Measurements from ENCODE around the gene GALNT7.

GALNT7 gene

DNA sequence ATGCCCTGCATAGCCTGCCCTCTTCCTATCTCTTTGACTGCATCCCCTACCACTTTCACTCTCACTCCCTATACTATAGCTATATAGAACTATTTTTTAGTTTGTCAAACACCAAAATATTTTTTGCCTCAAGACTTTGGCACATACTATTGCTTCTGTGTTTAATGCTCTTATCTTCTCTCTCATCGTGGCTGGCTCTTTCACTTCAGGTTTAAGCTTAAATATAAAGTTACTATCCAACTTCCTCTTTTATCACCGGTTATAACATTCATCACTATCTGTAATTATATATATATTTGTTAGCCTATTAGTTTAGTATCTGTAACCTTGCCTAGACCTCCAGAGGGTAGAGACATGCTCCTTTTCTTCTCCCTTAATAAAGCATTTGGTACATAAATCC is 177.0 kb downstream of the GALNT7 start:
- no peak for DNase-seq (ENCODE audit: low read depth in 3 of 3)

DNA sequence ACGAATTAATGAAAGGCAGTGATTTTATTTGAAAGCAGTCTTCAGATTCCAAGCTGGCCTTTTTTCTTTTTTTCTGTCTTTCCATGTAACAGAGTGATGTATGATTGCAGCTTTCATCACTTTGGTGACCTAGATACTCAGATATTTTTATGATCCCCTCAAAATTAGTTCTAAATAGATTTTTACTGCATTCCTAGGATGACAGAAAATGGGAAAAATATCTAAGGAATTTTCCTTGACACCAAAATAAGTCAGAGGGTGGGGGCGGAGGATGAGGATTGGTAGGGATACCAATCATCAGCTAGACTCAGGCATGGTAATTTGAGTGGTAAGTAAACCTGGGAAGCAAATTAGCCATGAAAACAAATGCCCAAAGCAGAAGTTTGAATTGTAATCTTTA is 177.5 kb downstream of the GALNT7 start:
- no peak for DNase-seq (ENCODE audit: low read depth in 3 of 3)

DNA sequence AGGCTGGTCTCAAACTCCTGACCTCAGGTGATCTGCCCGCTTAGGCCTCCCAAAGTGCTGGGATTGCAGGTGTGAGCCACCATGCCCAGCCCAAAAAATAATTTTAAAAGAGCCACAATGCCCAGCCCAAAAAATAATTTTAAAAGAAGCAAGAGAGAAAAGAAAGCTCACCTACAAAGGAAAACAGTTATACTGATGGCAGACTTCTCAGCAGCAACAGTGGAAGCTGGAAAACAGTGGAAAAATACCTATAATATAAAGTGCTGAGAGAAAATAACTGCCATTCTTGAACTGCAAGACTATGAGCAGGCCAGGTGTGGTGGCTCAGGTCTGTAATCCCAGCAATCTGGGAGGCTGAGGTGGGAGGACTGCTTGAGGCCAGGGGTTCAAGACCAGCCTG is 178.9 kb downstream of the GALNT7 start:
- no peak for DNase-seq (ENCODE audit: low read depth in 3 of 3)

DNA sequence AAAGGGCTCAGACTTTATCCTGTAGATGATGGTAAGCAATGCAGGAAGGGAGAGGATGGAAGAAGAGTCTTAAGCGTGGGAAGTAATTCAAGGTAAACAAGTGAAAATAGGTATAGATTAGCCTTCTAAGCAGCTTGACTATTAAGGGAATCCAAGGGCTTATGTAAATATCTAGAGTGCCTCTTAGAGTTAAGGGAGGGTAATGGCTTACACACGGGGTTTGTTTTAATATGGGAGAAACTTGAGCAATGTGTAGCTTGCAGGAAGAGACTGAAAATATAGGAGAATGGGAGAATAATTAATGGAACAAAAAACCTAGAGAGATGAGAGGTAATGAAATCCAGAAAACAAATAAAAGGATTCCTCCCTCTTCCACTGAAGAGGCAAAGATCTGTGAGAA is 189.3 kb downstream of the GALNT7 start:
- no peak for DNase-seq (ENCODE audit: low read depth in 3 of 3)

DNA sequence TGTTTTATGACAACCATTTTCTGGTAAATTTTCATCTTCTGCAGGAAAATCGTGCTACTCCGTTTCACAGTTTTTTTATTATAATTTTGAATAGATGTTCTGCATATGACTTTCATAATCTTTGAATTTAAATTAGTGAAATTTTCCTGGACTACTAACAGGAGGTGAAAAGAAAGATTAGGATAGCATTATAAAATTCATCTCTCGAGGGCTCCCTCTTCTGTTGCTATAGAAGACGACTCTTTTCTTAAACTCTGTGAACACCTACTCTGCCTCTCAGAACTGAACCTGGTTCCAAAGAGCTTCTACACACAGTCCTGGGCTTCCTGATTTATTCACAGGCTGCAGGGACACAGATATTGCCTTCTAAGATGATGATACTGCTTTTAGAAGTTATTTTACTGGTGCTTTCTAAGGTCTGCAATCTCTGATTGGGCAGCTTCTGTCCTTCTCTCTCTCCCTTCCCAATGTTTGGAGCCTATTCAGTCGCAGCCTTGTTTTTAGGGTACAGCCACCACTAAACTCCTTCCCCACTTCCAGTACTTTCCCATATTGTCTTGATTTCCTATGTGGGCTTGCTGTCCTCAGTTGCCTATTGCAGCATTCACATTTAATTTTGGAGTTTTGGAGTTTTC is 192.1 kb downstream of the GALNT7 start:
- DNase-seq (ENCODE audit: low read depth in 3 of 3): no peak

DNA sequence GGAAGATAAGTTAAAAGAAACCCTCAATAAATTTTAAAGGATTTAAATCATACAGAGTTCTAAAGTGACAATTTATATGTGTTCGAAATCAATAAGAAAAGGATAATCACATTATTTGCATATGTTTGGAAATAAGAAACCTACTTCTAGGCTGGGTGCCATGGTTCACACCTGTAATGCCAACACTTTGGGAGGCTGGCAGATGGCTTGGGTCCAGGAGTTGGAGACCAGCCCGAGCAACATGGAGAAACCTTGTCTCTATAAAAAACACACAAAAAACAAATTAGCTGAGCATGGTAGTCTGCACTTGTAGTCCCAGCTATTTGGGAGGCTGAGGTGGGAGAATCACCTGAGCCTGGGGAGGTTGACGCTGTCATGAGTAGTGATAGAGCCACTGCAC is 194.1 kb downstream of the GALNT7 start:
- no peak for DNase-seq (ENCODE audit: low read depth in 3 of 3)

DNA sequence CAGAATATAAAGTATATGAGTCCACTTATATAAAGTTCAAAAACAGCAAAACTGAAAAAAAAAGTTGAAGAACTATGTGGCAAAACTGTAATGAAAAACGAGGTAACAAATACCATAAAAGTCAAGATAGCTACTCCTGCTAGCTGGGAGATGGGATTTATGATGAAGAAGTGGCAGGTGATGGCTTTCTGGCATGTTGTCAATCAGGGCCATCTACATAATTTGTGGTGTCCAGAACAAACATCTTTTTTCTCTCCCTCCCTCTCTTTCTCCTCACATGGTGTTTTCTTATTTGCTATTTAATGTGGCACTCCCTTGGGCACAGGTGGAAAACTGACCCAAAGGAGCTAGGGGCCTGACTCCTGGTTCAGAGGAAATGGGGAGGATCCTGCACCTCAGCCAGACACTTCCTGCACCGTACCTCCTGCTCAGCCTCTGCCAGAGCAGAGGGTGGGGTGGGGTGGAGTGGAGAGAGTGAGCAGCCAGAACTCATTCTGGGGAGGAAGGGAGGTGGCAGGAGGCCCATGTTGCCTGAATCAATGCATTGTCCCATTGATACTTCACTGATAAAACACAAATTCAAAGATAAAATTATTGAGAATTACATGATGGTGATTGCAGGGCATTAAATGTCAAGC is 196.9 kb downstream of the GALNT7 start:
- DNase-seq (ENCODE audit: low read depth in 3 of 3): no peak

DNA sequence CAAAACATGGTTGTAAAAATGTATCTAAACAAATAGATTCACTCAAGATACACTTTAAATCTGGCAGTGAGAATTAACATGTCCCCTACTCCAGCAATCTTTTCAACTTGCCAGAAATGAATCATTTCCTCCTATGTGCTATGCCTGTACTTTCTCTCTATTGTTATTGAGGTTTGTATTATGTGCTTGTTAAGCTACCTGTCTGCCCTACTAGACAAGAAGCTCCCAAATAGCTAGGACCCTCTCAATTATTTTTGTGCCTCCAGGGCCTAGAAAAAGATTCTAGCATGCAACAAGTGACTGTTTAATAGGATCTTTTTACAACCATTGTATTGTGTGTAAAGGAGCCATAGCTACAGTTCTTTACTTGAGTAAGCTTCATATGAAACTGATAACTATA is 198.7 kb downstream of the GALNT7 start:
- DNase-seq (ENCODE audit: low read depth in 3 of 3): no peak

DNA sequence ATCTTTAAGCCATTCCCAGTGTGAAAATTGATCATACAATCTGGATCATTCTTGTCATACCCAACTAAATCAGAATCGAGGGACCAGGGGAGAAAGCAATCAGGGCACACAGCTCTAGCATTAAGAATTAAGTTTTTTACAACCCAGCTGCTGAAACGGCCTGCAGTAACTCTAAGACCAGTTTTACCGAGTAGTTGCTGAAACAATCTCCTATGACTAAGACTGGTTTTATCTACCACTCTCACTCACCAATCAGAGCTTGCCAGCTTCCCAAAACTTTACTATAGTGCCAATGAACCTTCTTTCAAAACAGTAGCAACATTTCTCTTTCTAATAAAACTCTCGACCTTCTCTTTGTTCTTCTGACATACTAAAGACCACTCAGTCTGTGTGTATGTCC is 199.3 kb downstream of the GALNT7 start:
- no peak for DNase-seq (ENCODE audit: low read depth in 3 of 3)

DNA sequence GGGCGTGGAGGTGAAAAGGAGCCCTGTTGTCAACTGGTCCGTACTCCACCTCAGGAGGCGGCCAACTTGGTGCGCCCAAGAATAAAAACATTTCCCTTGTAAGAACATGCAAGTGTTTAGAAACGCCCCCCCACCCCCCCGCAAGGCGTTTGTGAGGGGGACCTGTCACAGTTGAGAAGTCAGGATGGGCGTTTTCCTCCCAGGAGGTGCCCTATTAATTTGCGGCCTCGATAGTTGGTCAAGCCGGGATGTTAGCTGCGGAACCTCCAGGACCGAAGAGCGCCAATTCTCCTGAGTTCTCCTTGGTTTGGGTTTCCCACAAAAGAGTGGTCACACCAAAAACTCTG is 201.5 kb downstream of the GALNT7 start:
- peak in 1 of 3 experiments; percentile 48 for DNase-seq (ENCODE audit: low read depth in 3 of 3)

DNA sequence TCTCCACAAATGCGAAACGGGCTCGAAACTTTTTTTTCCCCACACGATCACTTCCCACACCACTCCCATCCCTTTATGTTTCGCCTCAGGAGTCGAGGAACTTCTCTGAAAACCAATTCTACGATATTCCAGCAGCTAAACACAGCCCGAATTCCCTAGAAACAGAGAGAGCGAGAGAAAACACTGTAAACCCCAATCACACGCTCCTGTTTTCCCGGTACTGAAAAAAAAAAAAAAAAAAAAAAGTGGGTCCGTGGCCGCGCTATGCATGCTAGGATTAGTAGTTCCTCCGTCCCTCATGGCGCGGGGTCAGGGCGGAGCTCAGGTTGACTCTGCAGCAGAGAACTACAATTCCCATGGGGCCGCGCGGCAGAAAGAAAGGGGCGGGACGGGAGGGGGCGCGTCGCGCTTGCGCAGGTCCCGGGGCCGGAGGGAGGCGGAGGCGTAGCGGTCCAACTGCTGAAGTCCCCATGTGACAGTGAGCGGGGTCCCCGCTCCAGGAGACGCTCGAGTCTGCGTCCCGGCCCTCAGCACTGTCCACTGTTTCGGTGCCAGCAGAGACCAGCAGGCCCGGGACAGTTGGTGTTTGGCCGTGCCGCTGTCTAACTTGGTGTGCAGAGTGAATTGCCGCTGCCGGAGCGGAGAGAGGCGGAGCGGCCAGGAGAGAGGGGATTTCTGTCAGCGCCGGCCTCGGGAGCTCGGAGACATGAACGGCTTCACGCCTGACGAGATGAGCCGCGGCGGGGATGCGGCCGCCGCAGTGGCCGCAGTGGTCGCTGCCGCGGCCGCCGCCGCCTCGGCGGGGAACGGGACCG is 202.1 kb downstream of the GALNT7 start, which contains the start of gene SAP30:
Gene SAP30, plus strand, starts transcription at position 478 of the 815 bp plus-strand sequence. Its CDS starts 229 bp downstream, at position 707.
- DNase-seq (ENCODE audit: low read depth in 3 of 3): peak; percentile 92 to 96 (median 94)

DNA sequence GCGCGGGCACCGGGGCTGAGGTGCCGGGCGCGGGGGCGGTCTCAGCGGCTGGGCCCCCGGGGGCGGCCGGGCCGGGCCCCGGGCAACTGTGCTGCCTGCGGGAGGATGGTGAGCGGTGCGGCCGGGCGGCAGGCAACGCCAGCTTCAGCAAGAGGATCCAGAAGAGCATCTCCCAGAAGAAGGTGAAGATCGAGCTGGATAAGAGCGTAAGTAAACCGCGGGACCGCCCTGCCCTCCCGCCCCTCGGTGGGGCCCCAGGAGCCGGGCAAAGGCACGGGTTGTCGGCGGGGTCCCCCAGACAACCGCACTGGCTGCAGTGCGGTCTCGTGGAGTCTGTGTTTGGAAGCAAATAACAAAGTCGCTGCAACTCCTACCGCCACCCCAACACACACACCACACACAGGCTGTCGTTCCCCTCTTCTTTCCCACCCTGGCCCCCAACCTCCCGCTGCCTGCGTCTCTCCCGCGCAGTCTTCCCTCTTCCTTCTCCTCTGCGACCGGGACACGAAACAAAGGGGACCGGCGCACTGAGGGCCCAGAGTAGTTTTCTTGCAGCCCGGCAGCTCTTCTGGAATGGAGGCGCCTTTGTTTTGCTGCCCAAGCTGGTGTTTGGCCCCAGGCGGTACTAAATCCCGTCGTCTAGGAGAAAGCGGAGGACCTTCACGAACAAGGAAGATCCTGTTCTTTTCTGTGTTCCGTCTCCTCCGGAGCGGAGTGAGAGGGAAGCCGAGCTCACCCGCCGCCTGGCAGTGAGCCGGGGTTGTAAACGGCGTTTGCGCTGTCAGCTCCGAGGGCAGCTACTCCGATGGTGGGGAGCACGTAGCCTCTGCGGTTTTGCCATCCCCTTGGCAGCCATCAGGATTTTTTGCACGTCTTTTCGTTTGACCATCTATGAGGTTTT is 202.9 kb downstream of the GALNT7 start:
- peak; percentile 9 to 28 (median 13) for DNase-seq (ENCODE audit: low read depth in 3 of 3)
